ENCODE measurements around the gene WDCP. TPM values are rescaled to one million over a fixed set of nuclear protein-coding genes. Genes with fewer than 3 reads are reported as not detected.

The WDCP gene
- total RNA-seq, 2 experiments from 2014 or later = 20.2 to 23.0 TPM

GRCh38 chr2:23993736-23994269 is 53.4 kb downstream of the WDCP start:
- Mint-ChIP-seq H3K36me3 (ENCODE audit: low read depth) (no peaks in the 10 kb centered on the region), H3K27me3 (no peaks in the 10 kb centered on the region), H3K27ac (no peak overlapping the region), H3K4me1 (ENCODE audit: low read depth) (no peaks in the 10 kb centered on the region), H3K9me3 (no peaks in the 10 kb centered on the region), H3K4me3 (no peak overlapping the region)
- ATAC-seq = no peak
- POLR2A ChIA-PET = no interaction called here
- no peak for DNase-seq
- TF ChIP-seq, protein P1, sequence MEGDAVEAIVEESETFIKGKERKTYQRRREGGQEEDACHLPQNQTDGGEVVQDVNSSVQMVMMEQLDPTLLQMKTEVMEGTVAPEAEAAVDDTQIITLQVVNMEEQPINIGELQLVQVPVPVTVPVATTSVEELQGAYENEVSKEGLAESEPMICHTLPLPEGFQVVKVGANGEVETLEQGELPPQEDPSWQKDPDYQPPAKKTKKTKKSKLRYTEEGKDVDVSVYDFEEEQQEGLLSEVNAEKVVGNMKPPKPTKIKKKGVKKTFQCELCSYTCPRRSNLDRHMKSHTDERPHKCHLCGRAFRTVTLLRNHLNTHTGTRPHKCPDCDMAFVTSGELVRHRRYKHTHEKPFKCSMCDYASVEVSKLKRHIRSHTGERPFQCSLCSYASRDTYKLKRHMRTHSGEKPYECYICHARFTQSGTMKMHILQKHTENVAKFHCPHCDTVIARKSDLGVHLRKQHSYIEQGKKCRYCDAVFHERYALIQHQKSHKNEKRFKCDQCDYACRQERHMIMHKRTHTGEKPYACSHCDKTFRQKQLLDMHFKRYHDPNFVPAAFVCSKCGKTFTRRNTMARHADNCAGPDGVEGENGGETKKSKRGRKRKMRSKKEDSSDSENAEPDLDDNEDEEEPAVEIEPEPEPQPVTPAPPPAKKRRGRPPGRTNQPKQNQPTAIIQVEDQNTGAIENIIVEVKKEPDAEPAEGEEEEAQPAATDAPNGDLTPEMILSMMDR (IDR thresholded peaks at IDR 0.05) = no peak
- intact Hi-C loops (cut with micrococcal nuclease) = no loop called here
- CTCF ChIA-PET = interaction anchor here (0.7 to 1.1 kb wide), 3 partner anchors 66 to 91 kb away, joined by 3 to 4 read pairs (median 3); partner anchors contain the start of gene TP53I3

DNA sequence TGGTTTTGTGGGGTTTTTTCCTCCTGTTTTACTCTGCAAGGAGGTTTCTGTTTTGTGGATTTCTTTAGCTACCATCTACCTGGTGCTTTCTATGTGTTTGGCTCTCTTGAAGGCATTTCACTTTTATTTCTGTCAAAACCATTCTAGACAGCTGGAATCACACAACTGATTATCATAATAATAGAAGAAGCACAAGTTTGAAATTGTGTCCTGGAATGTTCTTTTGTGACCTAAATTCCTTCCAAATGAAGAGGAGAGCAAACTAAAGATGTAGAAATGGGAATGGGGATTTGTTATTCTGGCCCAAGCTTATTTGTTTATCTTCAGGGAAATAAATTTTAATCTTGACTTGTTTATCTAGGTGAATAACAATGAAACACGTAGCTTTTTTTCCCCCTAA is 54.3 kb downstream of the WDCP start:
- POLR2A ChIA-PET = no interaction called here

DNA sequence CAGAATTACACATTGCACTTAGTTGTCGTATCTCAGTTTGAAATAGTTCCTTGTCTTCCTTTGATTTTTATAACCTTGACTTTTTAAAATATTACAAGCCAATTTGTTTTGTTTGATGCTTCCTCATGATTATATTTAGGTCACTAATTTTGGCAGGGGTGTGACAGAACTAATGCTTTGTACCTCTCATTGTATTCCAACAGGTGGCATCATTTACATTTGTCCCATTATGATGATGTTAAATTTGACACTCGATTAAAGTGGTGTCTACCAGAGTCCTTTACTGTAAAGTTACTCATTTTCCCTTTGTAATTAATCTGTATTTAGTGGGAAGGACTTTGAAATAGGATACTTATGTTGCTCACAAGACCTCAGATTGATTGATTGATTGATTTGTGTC is 58.8 kb downstream of the WDCP start:
- ATAC-seq = peak; percentile 60
- TF ChIP-seq, protein P1 (IDR thresholded peaks at IDR 0.05) = peak; percentile 48
- ChIA-PET CTCF (interaction anchor here (1.0 kb wide), 1 partner anchor 96 kb away, joined by 4 read pairs; the partner anchor contains the start of gene TP53I3), POLR2A (no interaction called here)
- no peak overlapping the region for H3K4me3 Mint-ChIP-seq
- no peak for DNase-seq
- no peak overlapping the region for H3K27ac Mint-ChIP-seq
- no peaks in the 10 kb centered on the region for H3K27me3 Mint-ChIP-seq
- H3K4me1 Mint-ChIP-seq (ENCODE audit: low read depth) = no peaks in the 10 kb centered on the region
- H3K9me3 Mint-ChIP-seq = no peaks in the 10 kb centered on the region
- H3K36me3 Mint-ChIP-seq (ENCODE audit: low read depth) = no peaks in the 10 kb centered on the region
- intact Hi-C loops (cut with micrococcal nuclease) = no loop called here

More for the DNA sequence above, 54.3 kb downstream of the WDCP start:
- DNase-seq (no peak), ATAC-seq (no peak)
- TF ChIP-seq, protein P1 (IDR thresholded peaks at IDR 0.05) = no peak
- no peaks in the 10 kb centered on the region for H3K4me1 Mint-ChIP-seq (ENCODE audit: low read depth)
- no peak overlapping the region for H3K27ac Mint-ChIP-seq
- intact Hi-C loops (cut with micrococcal nuclease) = no loop called here
- H3K27me3 Mint-ChIP-seq = no peaks in the 10 kb centered on the region
- H3K9me3 Mint-ChIP-seq = no peaks in the 10 kb centered on the region
- H3K36me3 Mint-ChIP-seq (ENCODE audit: low read depth) = no peaks in the 10 kb centered on the region
- CTCF ChIA-PET = interaction anchor here (1.1 to 1.5 kb wide), 2 partner anchors 90 to 92 kb away, joined by 4 read pairs; partner anchors contain the start of gene TP53I3
- H3K4me3 Mint-ChIP-seq = no peak overlapping the region

Other genes with a start within 250 kb of the WDCP start
- gene ATAD2B, start 120.3 kb downstream of the WDCP start, total RNA-seq = 10 to 100 TPM; 12.5 to 13.2 TPM
- 10 to 100 TPM; 11.1 to 11.2 TPM for gene UBXN2A, start 106.9 kb downstream of the WDCP start, total RNA-seq
- under 1 TPM; 0.25 to 0.32 TPM for gene MFSD2B, start 37.3 kb downstream of the WDCP start, total RNA-seq
- 1 to 10 TPM; 1.3 to 1.7 TPM for gene FKBP1B, start 2.4 kb upstream of the WDCP start, total RNA-seq
- 100 to 1,000 TPM; 141 to 144 TPM for gene SF3B6, start 28.9 kb upstream of the WDCP start, total RNA-seq
- gene TP53I3, start 37.4 kb upstream of the WDCP start, total RNA-seq = 1 to 10 TPM; 1.8 to 2.6 TPM
- gene PFN4, start 75.9 kb upstream of the WDCP start, total RNA-seq = not detected
- 1 to 10 TPM; 4.5 to 5.7 TPM for gene FAM228B, start 76.1 kb upstream of the WDCP start, total RNA-seq
- gene FAM228A, start 127.7 kb upstream of the WDCP start, total RNA-seq = not detected